GM19467 (cell line): ENCODE results near the gene GPATCH1.

Source experiments
- ATAC-seq: cut with Tn5 transposase; IDR thresholded peaks from one replicate; pipeline ENCODE4 v1.9.1; 2021; ENCODE audit warnings: mild to moderate bottlenecking, moderate library complexity; ENCODE audit not compliant: unreplicated experiment

Gene GPATCH1

DNA sequence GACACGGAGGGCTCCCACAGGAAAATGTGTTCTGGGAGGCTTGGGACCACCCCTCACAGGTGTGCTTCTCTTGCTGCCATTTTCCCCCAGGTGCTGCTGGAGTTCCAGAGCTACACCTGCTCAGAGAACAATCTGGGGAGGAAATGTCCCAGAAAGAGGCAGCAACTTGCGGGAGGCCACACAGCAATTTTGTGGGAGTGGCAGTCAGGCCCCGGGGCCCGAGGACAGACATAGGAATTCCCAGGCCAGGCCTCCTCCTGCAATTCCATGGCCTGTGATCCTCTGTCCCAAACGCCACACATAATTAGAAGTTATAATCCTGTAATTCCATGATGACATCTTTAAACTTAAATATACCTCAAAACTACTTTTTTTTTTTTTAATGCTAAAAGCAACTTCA is 18.1 kb upstream of the GPATCH1 start:
- no peak for ATAC-seq

DNA sequence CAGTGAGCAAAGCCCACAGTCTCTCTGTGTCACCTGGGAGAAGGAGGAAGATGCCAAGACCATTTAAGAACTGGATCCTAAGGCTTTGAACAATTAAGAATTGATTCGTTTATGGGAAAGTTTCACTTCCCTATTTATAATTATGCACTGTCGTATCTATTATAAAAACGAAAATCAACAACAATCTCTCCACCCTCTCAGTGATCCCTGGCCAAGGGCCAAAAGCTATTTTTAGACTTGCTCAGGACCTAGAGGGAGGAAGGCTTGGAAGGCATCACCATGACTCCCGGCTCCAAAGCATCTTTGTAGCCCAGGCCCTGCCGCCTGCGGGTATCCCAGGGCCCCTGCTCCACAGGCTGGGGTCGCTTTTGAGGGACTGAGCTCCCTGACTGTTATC is 17.6 kb upstream of the GPATCH1 start:
- no peak for ATAC-seq

DNA sequence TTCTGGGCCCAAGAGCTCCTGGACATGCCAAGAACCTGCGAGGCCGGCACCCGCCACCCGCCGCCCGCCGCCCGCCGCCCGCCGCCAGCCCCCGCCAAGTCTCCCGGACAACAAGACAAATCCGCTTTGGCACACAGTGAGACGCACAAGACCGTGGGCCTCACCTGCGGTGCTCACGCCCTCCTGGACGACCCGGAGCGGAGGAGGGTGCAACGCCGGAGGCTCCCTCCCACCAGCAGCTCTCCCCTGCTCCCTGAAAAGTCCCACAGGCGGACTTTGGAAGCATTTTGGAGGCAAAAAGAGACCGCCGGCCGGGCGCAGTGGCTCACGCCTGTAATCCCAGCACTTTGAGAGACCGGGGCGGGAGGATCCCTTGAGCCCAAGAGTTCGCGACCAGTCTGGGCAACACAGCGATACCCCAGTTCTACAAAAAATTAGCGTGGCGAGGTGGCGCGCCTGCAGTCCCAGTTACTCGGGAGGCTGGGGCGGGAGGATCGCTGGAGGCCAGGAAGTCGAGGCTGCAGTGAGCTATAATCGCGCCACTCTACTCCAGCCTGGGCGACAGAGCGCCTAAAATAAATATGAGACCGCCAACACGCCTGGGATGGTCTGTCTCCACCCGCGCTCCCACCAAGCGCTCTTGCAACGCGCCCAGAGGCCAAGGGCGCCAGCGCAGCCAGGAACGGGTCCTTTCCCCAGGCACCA is 17.1 kb upstream of the GPATCH1 start:
- no peak for ATAC-seq

DNA sequence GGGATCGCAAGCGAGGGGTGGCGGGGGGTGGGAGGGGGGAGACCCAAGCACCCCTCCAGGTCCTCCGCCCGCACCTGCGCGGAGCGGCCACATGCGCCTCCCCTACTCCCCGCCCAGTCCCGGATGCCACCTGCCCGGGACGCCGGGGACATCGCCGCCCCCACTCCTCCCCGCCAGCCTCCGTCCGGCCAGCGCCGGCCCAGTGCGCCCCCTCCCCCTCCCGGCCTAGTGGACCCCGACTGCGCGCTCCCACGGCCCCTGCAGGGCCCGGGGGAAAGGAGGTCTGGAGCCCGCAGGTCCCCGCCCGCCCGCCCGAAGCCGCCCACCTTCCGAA is 16.6 kb upstream of the GPATCH1 start:
- ATAC-seq: peak; percentile 31

DNA sequence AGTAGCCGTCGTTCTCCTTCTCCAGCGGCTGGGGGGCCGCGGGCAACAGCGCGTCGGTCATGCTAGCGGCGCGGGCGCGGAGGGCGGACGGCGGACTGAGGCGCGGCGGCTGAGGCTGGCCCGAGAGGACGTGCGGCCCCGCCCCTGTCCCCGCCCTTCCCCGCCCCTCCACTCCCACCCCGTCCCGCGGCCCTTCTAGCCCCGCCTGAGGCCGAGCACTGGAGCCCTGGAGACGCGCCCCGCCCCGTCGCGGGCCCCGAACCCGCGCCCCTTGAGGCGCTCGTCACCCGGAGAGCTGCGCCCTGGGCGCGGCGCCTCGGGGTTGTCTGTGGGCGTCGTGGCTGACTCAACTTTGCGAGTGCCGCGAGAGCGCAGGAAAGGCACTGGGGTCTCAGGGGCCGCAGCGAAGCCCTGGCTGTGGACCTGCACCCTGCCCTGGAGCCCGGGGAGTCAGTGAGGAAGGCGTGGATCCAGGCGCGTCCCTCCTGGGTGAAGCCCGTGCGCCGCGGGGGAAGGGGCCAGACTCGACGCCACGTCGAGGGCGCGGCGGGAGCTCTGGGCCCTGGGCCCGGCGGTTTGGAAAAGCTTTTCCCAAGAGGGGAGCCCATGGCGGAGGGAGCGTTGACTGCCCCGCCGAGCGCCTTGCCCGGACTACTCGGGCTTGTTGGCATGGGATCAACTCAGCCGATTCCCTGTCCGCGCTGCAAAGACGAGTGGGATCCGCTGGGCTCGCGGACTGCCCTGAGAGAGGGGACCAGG is 16.0 kb upstream of the GPATCH1 start, which contains the start of gene RHPN2:
TSS of gene RHPN2 (minus strand) at position 97 of the 759 bp plus-strand sequence. CDS start at position 61, 36 bp downstream.
- ATAC-seq: peak; percentile 72

DNA sequence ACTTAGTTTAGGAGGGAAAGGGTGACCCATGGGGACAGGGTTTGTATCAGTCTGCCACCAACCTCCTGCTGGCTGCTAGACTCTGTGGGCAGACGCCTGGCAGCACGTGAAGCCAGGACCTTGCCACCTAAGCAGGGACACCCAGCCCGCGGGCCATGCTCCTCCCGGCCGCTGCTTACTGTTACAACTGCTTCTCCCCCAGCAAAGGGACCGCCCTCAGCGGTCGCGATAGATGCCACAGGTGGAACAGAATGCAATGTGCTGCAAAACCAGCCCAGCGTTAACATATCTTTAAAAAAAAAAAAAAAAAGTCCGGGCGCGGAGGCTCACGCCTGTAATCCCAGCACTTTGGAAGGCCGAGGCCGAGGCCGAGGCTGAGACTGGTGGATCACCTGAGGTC is 14.4 kb upstream of the GPATCH1 start:
- ATAC-seq: no peak

DNA sequence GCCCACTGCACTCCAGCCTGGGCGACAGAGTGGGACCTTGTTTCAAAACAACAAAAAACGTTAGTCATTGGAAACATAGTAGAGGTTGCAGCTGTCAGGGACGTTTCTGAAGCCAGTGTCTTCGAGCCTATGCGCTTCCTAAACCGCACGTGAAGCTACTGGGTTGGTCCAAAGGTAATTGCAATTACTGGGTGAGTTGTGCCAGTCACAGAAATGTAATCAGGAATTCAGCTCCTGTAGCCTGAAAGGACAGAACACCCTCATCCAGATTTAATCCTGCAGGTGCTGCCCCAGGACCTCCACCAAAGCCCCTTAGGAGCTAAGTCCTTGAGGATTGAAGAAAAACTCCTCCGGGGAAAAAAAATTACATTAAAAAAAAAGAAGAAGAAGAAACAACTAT is 13.9 kb upstream of the GPATCH1 start:
- no peak for ATAC-seq

DNA sequence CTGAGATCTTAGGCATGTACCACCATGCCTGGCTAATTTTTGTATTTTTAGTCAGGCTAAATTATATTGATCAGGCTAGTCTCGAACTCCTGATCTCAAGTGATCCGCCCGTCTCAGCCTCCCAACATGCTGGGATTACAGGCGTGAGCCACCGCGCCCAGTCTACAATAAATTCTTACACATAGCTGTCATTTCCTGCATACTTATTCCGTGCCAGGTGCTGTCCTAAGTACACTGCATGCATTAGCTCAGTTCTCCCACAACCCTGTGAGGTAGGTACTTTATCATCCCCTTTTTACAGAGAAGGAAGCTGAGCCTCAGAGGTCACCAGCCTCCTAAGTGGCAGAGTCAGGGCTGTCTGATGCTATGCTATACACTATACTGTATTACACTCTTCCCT is 9.1 kb upstream of the GPATCH1 start:
- ATAC-seq: no peak

DNA sequence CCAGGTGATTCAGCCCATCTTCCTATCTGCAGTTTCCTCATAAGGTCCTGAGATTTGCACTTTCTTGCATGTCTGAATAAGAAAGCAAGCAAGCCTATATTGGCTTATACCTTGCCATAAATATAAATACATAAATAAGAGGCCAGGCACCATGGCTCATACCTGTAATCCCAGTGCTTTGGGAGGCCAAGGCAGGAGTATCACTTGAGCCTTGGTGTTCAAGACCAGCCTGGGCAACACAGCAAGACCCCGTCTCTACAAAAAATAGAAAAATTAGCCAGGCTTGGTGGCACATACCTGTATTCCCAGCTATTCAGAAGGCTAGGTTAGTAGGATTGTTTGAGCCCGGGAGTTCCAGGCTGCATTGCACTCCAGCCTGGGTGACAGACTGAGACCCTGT is 5.5 kb upstream of the GPATCH1 start:
- no peak for ATAC-seq

DNA sequence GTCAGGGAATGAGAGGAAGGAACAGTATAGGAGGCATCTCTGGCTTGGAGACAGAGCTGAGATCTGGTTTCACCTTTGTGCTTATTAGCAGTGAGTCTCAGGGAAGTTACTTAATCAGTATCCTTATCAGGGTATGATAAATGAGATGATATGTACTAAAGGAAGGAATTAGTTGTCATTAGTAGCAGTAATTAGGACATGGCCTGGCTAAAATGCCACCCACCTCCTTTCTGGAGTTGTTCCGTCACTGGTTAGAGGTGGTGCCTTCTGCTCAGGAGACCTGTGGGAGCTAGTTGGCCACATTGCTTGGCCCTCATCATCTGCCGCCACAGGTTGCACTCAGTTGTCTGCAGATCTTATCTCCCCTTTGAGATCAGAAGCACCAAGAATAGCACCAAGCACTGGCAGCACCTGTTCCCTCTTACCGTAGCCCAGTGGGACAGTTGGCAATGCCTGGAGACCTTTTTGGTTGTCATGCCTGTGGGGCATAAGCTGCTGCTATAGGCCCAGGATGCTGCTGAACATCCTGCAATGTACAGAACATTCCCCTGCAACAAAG is 4.7 kb downstream of the GPATCH1 start:
- no peak for ATAC-seq

DNA sequence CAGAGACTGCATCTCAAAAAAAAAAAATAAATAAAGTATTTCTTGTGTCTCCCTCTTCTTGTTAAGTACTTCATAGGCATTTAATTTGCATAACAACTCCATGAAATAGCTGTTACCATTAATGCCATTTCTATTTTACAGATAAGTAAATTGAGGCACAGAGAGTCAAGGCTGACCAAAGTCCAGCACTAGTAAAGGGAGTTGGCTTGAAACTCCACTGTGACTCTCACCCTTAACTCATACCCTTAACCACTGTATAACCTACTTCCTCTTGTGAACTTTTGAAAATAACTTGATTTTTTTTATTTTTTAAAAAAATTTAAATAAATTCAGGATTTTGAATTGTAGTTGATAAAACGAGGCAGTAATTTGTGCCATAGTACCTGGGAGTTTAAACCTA is 6.0 kb downstream of the GPATCH1 start:
- no peak for ATAC-seq

DNA sequence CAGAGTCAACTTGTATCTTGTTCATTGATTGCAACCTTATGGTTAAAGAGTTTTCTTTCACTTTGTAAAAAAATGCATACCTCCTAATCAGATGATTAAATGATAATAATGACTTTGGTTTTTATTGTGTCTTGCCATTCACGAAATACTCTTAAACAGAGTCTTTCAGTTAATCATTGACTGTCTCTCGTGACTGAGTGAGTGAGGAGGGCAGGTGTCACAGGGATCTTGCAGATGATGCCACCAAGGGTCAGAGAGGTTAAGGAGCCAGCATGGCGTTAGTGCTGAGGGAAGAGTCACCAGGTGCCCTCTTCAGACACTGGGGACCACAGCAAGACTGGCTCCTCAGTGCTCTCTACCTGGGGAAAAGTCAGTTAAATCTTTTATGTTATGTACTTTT is 8.0 kb downstream of the GPATCH1 start:
- no peak for ATAC-seq

DNA sequence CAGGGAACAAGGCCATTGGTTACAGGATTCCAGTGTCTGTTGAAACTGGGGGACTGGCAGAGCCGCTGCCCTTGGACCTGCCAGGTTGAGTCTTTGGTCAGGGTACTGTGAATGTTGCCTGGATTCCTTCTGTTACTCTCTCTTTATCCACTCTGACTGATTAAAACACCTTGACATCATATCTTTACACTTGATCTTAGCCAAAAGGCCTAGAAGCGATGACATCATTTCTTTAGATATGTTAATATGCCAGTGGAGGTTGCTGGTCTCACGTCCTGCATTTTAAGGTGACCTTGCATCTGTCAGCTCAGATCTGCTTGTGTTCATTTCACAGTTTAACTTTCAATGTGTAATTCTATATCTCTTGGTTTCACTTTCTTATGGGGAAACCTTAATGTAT is 9.2 kb downstream of the GPATCH1 start:
- no peak for ATAC-seq

DNA sequence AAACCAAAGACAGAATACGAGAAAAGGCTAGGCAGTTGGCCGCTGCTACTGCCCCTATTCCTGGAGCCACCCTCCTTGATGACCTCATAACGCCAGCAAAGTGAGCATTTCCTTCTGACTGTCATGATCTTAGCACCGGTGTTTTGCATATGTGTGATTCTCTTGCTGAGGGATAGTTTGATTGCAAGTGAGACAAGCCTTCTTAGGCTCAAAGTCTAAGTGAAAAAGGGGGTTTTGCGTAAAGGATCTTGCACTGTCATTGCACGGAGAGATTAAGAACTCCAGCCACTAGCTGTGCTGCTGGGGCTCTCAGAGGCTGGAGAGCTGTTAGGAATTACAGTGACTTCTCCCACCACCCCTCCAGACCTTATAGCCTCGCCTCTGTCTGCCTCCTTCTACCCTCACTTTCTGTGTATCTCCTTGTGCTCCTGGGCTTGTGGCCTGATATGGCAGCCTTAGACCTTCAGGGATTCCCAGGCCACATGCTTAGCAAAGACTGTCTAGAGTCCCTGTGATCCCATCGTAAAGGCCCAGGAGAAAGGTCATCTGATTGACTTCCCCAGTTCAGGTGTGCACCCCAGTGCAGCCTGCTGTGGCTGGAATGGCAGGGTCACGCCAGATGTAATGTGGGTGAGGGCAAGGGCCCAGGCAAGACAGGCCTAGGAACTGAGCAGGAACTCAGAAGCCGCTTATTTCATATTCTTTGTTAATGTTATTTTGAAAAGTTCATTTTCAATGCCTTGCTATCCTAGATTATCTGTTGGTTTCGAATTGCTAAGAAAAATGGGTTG is 12.6 kb downstream of the GPATCH1 start:
- ATAC-seq: no peak

DNA sequence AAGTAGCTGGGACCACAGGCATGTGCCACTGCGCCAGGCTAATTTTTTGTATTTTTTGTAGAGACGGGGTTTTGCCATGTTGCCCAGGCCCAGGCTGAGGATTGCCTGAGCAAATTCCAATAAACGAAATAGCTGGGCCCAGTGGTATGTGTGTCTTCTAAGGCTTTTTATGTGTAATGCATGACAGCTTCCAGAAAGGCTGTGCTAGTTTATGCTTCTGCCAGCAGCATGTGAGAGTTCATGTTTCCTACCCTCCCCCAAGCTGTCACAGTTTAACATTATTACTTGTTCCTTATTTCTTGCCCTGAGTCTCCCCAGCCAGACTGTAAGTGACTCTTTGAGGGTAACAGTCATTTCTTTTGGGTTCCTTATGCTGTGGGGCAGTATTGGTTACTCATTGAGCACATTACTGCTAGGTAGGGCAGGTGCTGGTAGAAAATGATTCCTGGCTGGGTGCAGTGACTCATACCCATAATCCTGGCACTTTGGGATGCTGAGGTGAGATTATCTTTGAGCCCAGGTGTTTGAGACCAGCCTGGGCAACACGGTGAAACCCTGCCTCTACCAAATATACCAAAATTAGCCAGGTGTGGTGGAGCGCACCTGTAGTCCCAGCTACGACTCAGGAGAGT is 13.6 kb downstream of the GPATCH1 start:
- no peak for ATAC-seq

DNA sequence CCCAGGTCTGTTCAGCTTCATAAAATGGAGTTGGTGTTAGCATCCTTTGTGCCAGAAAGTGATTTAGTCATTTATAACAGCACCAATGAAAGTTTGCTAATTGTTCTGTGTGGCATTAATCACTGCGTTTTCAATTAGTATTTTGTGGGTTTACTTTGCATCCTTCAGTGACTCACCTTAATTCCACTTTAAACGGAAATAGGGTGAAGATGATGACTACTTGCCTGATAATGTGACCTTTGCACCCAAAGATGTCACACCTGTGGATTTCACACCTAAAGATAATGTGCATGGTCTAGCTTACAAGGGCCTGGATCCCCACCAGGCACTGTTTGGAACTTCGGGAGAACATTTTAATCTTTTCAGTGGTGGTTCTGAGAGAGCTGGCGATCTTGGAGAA is 15.0 kb downstream of the GPATCH1 start:
- no peak for ATAC-seq

DNA sequence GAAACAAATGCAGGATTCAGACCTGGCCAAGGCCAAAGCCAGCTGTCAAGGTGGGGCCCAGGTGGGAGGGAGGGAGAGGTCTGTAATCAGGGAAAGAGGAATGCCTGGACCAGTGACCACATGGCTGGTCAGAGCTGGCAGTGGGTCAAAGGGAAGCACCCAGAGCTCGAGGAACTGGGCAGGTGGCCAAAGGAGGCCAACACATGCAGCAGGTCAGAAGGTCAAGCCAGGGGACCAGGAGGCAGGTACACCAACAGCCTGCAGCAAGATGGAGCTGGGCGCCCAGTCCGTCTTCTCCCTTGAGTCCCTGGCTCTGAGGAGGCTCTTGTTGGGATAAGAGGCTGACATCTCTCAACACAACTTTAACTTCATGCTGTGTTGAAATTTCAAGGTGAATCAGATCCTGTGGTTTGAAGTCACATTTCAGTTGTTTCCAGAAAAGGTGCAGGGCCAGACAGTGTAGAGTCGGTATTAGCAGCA is 17.1 kb downstream of the GPATCH1 start:
- no peak for ATAC-seq

DNA sequence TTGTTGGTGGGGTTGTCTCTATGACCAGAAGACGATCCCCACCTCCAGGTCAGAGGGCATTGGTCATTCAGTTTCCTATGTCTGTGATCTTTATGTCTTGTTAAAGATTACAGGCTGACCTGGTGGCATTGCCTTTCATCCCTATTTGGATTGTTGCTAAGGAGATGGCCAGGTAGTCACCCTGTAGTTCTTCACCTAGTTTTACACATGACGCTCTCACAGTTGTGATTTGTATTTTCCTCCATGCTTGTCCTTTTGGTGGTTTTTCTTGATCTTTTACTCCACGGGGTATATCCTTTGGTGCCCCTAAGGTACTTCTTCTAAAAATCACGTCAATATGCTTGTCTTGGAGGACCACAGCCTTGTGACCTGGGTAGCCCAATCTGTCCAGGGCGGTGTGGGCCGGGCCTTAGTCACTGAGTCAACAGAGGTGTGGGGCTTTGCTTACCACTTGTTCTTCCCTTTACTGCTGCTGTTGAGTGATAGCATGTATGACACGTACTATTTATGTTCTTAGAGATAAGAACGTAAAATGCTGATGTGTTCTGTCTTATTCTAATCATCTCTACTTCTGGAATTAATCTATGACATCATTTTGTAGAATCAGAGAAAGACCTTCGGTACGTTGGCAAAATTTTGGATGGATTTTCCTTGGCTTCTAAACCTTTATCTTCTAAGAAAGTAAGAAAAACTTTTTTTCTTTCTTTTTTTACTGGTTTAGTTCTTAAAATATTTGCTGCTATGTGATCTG is 20.1 kb downstream of the GPATCH1 start:
- no peak for ATAC-seq

DNA sequence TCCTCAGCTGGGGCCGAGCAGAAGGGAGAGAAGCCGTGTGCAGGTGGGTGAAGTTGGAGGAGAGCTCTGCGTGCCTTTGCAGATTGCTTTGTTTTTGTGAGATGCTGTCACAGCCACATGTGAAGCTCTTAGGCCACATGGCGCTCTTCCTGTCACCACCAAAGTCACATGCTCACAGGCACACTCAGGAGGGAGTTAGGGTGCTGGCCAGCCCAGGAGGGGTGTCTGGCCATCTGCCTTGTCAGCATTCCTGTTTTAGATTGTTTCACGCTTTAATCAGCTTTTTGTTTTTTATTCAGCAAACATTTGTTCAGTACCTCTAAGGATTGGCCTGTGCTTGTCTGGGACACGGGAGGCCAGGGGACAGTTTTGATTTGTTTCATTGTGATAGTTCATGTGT is 21.9 kb downstream of the GPATCH1 start:
- no peak for ATAC-seq

DNA sequence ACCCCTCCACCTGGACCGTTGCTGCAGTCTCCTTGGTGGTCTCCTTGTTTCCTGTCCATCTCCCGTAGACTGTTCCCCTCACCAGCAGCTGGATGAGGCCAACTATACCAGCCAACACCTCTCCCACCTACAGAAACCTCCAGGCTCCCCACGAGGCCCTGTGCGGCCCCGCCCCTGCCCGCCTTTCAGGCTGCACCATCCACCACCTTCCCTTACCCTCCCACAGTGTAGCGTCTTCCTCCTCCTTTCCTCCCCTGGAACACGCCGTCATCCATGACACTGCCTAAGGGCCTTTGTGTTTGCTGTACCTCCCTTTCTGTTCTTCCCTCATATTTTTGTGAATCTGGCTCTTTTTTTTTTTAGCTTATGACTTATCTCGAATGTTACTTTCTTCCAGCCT is 27.2 kb downstream of the GPATCH1 start:
- no peak for ATAC-seq
